ENCODE results near the gene FCER1G.
"Not testable (repeated sequence)": the region's sequence is repeated elsewhere in the genome, so short reads cannot be mapped to it uniquely, and the experiment has no call there.

GRCh38 chr1:161250100-161250499, 35.0 kb downstream of the FCER1G start:
- TF ChIP-seq CTCF (conservative IDR thresholded peaks at IDR 0.05); EZH2 (IDR thresholded peaks at IDR 0.05; ENCODE audit: low read depth): not testable (repeated sequence)

Measured in PC-9 (cell line).